RWPE2 (cell line): Measurements from ENCODE around the gene CTNND2.
"Not testable (repeated sequence)": the region's sequence is repeated elsewhere in the genome, so short reads cannot be mapped to it uniquely, and the experiment has no call there.

ENCODE experiments used
- ATAC-seq: fragments of 200-7000 bp; cut with Tn5 transposase; 3 replicates; pipeline ENCODE4 v1.9.1; 2021; ENCODE audit warnings: low read depth
- DNase-seq: peaks from one replicate; pipeline ENCODE4 v3.0.0-alpha.2; 2020; ENCODE audit warnings: low spot score
- H3K27ac ChIP-seq: fragments of 450-650 bp; 2 replicates; pipeline ENCODE4 v1.5.1; 2017; ENCODE audit warnings: mild to moderate bottlenecking; ENCODE audit not compliant: poor library complexity, severe bottlenecking
- H3K27me3 ChIP-seq: fragments of 250-450 bp; sonication (Bioruptor Pico); 2 replicates; pipeline ENCODE4 v1.5.1; 2021; ENCODE audit warnings: mild to moderate bottlenecking, moderate library complexity; ENCODE audit not compliant: insufficient read depth, poor library complexity, severe bottlenecking
- H3K36me3 ChIP-seq: fragments of 250-450 bp; sonication (Bioruptor Pico); 2 replicates; pipeline ENCODE4 v1.5.1; 2020; ENCODE audit warnings: low read depth, mild to moderate bottlenecking, moderate library complexity
- H3K4me1 ChIP-seq: fragments of 250-450 bp; sonication (Bioruptor Pico); 2 replicates; pipeline ENCODE4 v1.5.1; 2021; ENCODE audit warnings: mild to moderate bottlenecking, moderate library complexity; ENCODE audit not compliant: insufficient read depth, poor library complexity, severe bottlenecking
- H3K4me3 ChIP-seq: fragments of 250-450 bp; sonication (Bioruptor Pico); 2 replicates; pipeline ENCODE4 v1.5.1; 2021; ENCODE audit warnings: mild to moderate bottlenecking, moderate library complexity; ENCODE audit not compliant: severe bottlenecking
- H3K9me3 ChIP-seq: fragments of 250-450 bp; sonication (Bioruptor Pico); 2 replicates; pipeline ENCODE4 v1.5.1; 2021; ENCODE audit warnings: mild to moderate bottlenecking, moderate library complexity; ENCODE audit not compliant: severe bottlenecking
- CTCF ChIP-seq: fragments of 450-650 bp; IDR thresholded peaks from one replicate; pipeline ENCODE4 v1.5.1; 2017; ENCODE audit warnings: mild to moderate bottlenecking, moderate library complexity; ENCODE audit not compliant: poor library complexity, severe bottlenecking

Gene CTNND2

GRCh38 chr5:11072568-11072967 lies 831.7 kb downstream of the CTNND2 start:
- 0 out of 3 replicates have a peak, but pooled peaks have one; percentile 20 for ATAC-seq
- H3K9me3 ChIP-seq = no peaks in the 10 kb centered on the region
- H3K27ac ChIP-seq = no peak overlapping the region
- H3K4me1 ChIP-seq = no peaks in the 10 kb centered on the region
- DNase-seq = no peak
- TF ChIP-seq CTCF = no peak
- no peak overlapping the region for H3K4me3 ChIP-seq
- no peaks in the 10 kb centered on the region for H3K36me3 ChIP-seq
- peaks cover 44% of the 10 kb centered on the region for H3K27me3 ChIP-seq

DNA sequence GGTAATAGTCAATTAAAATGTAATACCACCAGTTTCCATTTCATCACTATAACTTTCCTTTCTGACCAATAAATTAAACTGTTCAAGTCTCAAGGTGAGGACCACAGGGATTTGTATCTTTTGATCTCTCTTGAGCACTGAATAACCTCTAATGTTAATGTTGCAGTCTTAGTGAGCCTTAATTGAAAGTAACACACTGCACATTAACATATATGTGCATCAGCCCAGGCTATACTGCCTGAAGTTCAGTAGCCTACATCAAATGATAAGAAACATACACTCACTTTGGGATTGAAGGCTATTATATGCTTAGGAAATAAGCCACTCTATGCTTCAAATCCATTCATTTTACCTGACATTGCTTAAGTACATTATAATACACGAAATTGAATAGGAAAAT lies 832.2 kb downstream of the CTNND2 start:
- DNase-seq (no peak), ATAC-seq (no peak)
- no peak overlapping the region for H3K27ac ChIP-seq
- H3K4me3 ChIP-seq = no peak overlapping the region
- no peak for TF ChIP-seq CTCF
- H3K27me3 ChIP-seq = peaks cover 39% of the 10 kb centered on the region
- no peaks in the 10 kb centered on the region for H3K9me3 ChIP-seq
- no peaks in the 10 kb centered on the region for H3K4me1 ChIP-seq
- no peaks in the 10 kb centered on the region for H3K36me3 ChIP-seq

DNA sequence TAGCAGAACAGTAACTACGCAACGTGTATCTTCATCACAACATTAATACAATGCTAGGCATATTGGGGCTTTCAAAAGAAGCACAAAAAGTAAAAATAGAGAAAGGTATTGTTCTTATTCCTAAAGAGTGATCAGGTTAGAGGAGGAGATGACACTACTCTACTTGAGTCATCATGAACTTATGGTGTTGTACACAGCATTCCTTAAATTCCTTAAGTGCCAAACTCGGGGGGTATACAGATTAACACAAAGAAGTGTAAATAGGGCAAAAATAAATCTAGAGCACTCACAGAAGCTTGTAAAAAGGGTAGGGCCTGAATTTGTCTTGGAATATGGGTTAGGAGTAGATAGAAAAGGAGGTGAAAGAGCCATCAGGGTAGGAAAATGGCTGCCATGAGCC lies 835.2 kb downstream of the CTNND2 start:
- H3K27me3 ChIP-seq = peaks cover 32% of the 10 kb centered on the region
- H3K27ac ChIP-seq = no peak overlapping the region
- no peak for DNase-seq
- no peak overlapping the region for H3K4me3 ChIP-seq
- no peaks in the 10 kb centered on the region for H3K36me3 ChIP-seq
- ATAC-seq = peak; percentile 70; the same call in 1 of the 3 replicates
- no peak for TF ChIP-seq CTCF
- no peaks in the 10 kb centered on the region for H3K9me3 ChIP-seq
- no peaks in the 10 kb centered on the region for H3K4me1 ChIP-seq

GRCh38 chr5:11065723-11066122 lies 838.5 kb downstream of the CTNND2 start:
- ATAC-seq, H3K9me3 ChIP-seq, DNase-seq, H3K4me1 ChIP-seq, H3K4me3 ChIP-seq, H3K27ac ChIP-seq, H3K36me3 ChIP-seq: not testable (repeated sequence)
- H3K27me3 ChIP-seq = peaks cover 32% of the 10 kb centered on the region

GRCh38 chr5:11064763-11065450 lies 839.3 kb downstream of the CTNND2 start:
- DNase-seq (no peak), ATAC-seq (no peak)
- no peak for TF ChIP-seq CTCF
- Histone ChIP-seq H3K4me3 (no peak overlapping the region), H3K27ac (no peak overlapping the region), H3K4me1 (no peaks in the 10 kb centered on the region), H3K36me3 (no peaks in the 10 kb centered on the region), H3K27me3 (peaks cover 27% of the 10 kb centered on the region), H3K9me3 (no peaks in the 10 kb centered on the region)
